ENCODE measurements around the gene EIF2D. TPM values are rescaled to one million over a fixed set of nuclear protein-coding genes. Genes with fewer than 3 reads are reported as not detected.

EIF2D gene
- total RNA-seq, 1 experiment from 2014 or later, result 110 TPM

GRCh38 chr1:206591226-206591625 lies 21.0 kb downstream of the EIF2D start:
- H3K4me2 ChIP-seq (ENCODE audit: low read length), result no peak overlapping the region
- intact Hi-C loops (cut with micrococcal nuclease), result no loop called here
- DNase-seq, result no peak
- peaks cover 51% of the 10 kb centered on the region for H3K4me1 ChIP-seq (ENCODE audit: insufficient read depth, low read length)
- no peaks in the 10 kb centered on the region for H4K20me1 ChIP-seq (ENCODE audit: low read length)
- H3K9me2 ChIP-seq (replicated peaks; ENCODE audit: low read length), result no peaks in the 10 kb centered on the region
- no peak overlapping the region for H3K9ac ChIP-seq (ENCODE audit: low read length)
- H3F3A ChIP-seq (ENCODE audit: low read length, unreplicated experiment), result peaks cover 26% of the 10 kb centered on the region
- H3K27ac ChIP-seq (ENCODE audit: low read length), result no peak overlapping the region
- ChIA-PET CTCF (interaction anchor here (0.6 to 0.7 kb wide), 2 partner anchors 44 to 84 kb away, joined by 3 read pairs; partner anchors contain the start of gene DYRK3), POLR2A (ENCODE audit: unreplicated experiment) (interaction anchor here (0.6 kb wide), 1 partner anchor 168 kb away, joined by 3 read pairs; no protein-coding TSS in a partner anchor)
- H3K4me3 ChIP-seq (ENCODE audit: low read length), result no peak overlapping the region
- no peaks in the 10 kb centered on the region for H3K79me2 ChIP-seq (ENCODE audit: low read length)
- H3K27me3 ChIP-seq (ENCODE audit: low read length), result no peaks in the 10 kb centered on the region
- no peaks in the 10 kb centered on the region for H3K9me3 ChIP-seq (ENCODE audit: low read length)
- TF ChIP-seq EZH2phosphoT487 (IDR thresholded peaks at IDR 0.05; ENCODE audit: borderline replicate concordance, low read length) (no peak), EZH2 (IDR thresholded peaks at IDR 0.05; ENCODE audit: low read length, unreplicated experiment) (no peak)
- TF ChIP-seq, protein P1, sequence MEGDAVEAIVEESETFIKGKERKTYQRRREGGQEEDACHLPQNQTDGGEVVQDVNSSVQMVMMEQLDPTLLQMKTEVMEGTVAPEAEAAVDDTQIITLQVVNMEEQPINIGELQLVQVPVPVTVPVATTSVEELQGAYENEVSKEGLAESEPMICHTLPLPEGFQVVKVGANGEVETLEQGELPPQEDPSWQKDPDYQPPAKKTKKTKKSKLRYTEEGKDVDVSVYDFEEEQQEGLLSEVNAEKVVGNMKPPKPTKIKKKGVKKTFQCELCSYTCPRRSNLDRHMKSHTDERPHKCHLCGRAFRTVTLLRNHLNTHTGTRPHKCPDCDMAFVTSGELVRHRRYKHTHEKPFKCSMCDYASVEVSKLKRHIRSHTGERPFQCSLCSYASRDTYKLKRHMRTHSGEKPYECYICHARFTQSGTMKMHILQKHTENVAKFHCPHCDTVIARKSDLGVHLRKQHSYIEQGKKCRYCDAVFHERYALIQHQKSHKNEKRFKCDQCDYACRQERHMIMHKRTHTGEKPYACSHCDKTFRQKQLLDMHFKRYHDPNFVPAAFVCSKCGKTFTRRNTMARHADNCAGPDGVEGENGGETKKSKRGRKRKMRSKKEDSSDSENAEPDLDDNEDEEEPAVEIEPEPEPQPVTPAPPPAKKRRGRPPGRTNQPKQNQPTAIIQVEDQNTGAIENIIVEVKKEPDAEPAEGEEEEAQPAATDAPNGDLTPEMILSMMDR (conservative IDR thresholded peaks at IDR 0.05; ENCODE audit: low read depth, low read length), result no peak
- peaks cover 66% of the 10 kb centered on the region for H3K36me3 ChIP-seq (ENCODE audit: low read depth, low read length)
- no TSS peak for BruUV-seq (replicated peaks)
- no peak overlapping the region for H2AFZ ChIP-seq (ENCODE audit: low read length)
- ATAC-seq, result no peak

DNA sequence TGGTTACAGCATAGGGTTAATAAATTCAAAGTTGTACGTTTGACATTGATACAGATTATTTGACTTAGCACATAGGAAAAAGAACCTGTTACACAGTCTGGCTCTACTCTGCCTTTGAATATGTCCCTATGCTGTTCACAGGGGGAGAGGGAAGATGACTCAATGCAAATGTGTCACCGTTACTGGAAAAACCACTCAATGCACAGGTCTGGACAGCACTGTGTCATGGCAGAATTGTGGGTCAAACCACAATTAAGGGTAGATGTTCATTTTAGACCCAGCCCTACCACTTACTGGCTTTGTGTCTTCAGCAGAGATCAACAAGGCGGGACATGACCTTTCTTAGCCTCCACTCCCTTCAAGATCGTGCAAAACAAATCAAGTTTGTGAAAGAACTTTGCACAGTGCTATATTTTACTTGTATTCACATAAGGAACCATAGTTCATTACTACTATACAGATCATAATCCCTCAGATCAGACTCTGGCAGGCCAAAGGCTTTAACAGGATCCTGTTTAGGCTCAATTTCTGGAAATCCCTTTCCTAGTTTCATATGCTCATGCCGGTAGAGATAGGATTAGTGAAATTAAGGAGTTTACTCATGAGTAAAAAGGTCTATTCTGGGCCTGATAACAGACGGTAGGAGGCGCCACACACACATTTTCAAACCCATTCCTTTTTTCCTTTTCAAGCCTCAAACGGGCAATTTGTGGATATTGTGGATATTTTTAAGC lies 22.1 kb downstream of the EIF2D start:
- Histone ChIP-seq H3K4me2 (ENCODE audit: low read length) (peak overlapping the region; percentile 54), H4K20me1 (ENCODE audit: low read length) (no peaks in the 10 kb centered on the region), H3K27ac (ENCODE audit: low read length) (peak overlapping the region; percentile 83), H3K9me2 (replicated peaks; ENCODE audit: low read length) (no peaks in the 10 kb centered on the region), H3F3A (ENCODE audit: low read length, unreplicated experiment) (peaks cover 26% of the 10 kb centered on the region), H3K79me2 (ENCODE audit: low read length) (no peaks in the 10 kb centered on the region), H2AFZ (ENCODE audit: low read length) (no peak overlapping the region), H3K4me3 (ENCODE audit: low read length) (peak overlapping the region; percentile 4; the same call in 1 of the 2 replicates), H3K27me3 (ENCODE audit: low read length) (no peaks in the 10 kb centered on the region), H3K36me3 (ENCODE audit: low read depth, low read length) (peaks cover 60% of the 10 kb centered on the region), H3K4me1 (ENCODE audit: insufficient read depth, low read length) (peaks cover 58% of the 10 kb centered on the region), H3K9ac (ENCODE audit: low read length) (peak overlapping the region; percentile 26; the same call in 1 of the 2 replicates), H3K9me3 (ENCODE audit: low read length) (no peaks in the 10 kb centered on the region)
- BruUV-seq (replicated peaks), result no TSS peak
- DNase-seq (peak; percentile 98), ATAC-seq (peak; percentile 90)
- CTCF ChIA-PET, result interaction anchor here (1.1 kb wide), 1 partner anchor 111 kb away, joined by 3 read pairs; no protein-coding TSS in a partner anchor
- intact Hi-C loops (cut with micrococcal nuclease), result no loop called here
- POLR2A ChIA-PET (ENCODE audit: unreplicated experiment), result no interaction called here
- TF ChIP-seq, protein P1 (conservative IDR thresholded peaks at IDR 0.05; ENCODE audit: low read depth, low read length), result peak; percentile 69
- TF ChIP-seq EZH2 (IDR thresholded peaks at IDR 0.05; ENCODE audit: low read length, unreplicated experiment), result no peak

GRCh38 chr1:206589206-206589605 lies 23.1 kb downstream of the EIF2D start:
- Histone ChIP-seq H3K4me1 (ENCODE audit: insufficient read depth, low read length) (peaks cover 58% of the 10 kb centered on the region), H3K79me2 (ENCODE audit: low read length) (no peaks in the 10 kb centered on the region), H3K9ac (ENCODE audit: low read length) (peak overlapping the region; percentile 34), H3K9me3 (ENCODE audit: low read length) (no peaks in the 10 kb centered on the region), H4K20me1 (ENCODE audit: low read length) (no peaks in the 10 kb centered on the region), H3F3A (ENCODE audit: low read length, unreplicated experiment) (peaks cover 26% of the 10 kb centered on the region), H3K4me3 (ENCODE audit: low read length) (peak overlapping the region; percentile 3; the same call in 1 of the 2 replicates), H3K9me2 (replicated peaks; ENCODE audit: low read length) (no peaks in the 10 kb centered on the region), H3K4me2 (ENCODE audit: low read length) (peak overlapping the region; percentile 54), H2AFZ (ENCODE audit: low read length) (no peak overlapping the region), H3K27me3 (ENCODE audit: low read length) (no peaks in the 10 kb centered on the region), H3K27ac (ENCODE audit: low read length) (peak overlapping the region; percentile 83), H3K36me3 (ENCODE audit: low read depth, low read length) (peaks cover 51% of the 10 kb centered on the region)
- intact Hi-C loops (cut with micrococcal nuclease), result loop anchor here (1.0 to 2.0 kb wide), 2 partner anchors 31 to 84 kb away; no protein-coding TSS in a partner anchor
- BruUV-seq (replicated peaks), result no TSS peak
- POLR2A ChIA-PET (ENCODE audit: unreplicated experiment), result no interaction called here
- DNase-seq (peak; percentile 92), ATAC-seq (peak; percentile 82)
- CTCF ChIA-PET, result interaction anchor here (1.1 kb wide), 1 partner anchor 110 kb away, joined by 3 read pairs; no protein-coding TSS in a partner anchor
- TF ChIP-seq EZH2phosphoT487 (IDR thresholded peaks at IDR 0.05; ENCODE audit: borderline replicate concordance, low read length) (no peak), EZH2 (IDR thresholded peaks at IDR 0.05; ENCODE audit: low read length, unreplicated experiment) (no peak)
- TF ChIP-seq, protein P1 (conservative IDR thresholded peaks at IDR 0.05; ENCODE audit: low read depth, low read length), result no peak

Data from PC-3 (cell line).